Heart left ventricle (tissue), 16 donors: Measurements from ENCODE around the gene SP3. TPM values are rescaled to one million over a fixed set of nuclear protein-coding genes. Genes with fewer than 3 reads are reported as not detected.

Experiments used
- ATAC-seq, 4 donors: fragments of 200-7000 bp; cut with Tn5 transposase; one replicate each; pipeline ENCODE4 v1.9.1; 2020 to 2022; ENCODE audit warnings: moderate library complexity in 4 of 4, mild to moderate bottlenecking in 3 of 4, moderate number of reproducible peaks in 1 of 4
- DNase-seq, 5 donors: peaks; one replicate each; pipeline ENCODE4 v3.0.0-alpha.2; 2020
- H3K27ac ChIP-seq, 12 donors: fragments of 200-600 bp; sonication (generic) in 4 of 12; one replicate each; pipeline versions ENCODE4 v1.5.0 to v1.8.0; 2016 to 2022; ENCODE audit warnings: mild to moderate bottlenecking in 2 of 12
- H3K27me3 ChIP-seq, 9 donors: fragments of 200-600 bp; sonication (generic) in 2 of 9; one replicate each; pipeline versions ENCODE4 v1.5.1 to v1.8.0; 2016 to 2022; ENCODE audit warnings: mild to moderate bottlenecking in 3 of 9
- H3K36me3 ChIP-seq, 9 donors: fragments of 200-600 bp; sonication (generic) in 2 of 9; one replicate each; pipeline versions ENCODE4 v1.5.0 to v1.8.0; 2018 to 2022; ENCODE audit warnings: mild to moderate bottlenecking in 2 of 9
- H3K4me1 ChIP-seq, 12 donors: fragments of 200-600 bp; sonication (generic) in 4 of 12; one replicate each; pipeline versions ENCODE4 v1.5.0 to v1.8.0; 2016 to 2022; ENCODE audit warnings: mild to moderate bottlenecking in 3 of 12
- H3K4me3 ChIP-seq, 12 donors: fragments of 200-600 bp; sonication (generic) in 4 of 12; one replicate each; pipeline versions ENCODE4 v1.5.0 to v1.8.0; 2017 to 2022; ENCODE audit warnings: mild to moderate bottlenecking in 9 of 12, moderate library complexity in 4 of 12
- H3K9me3 ChIP-seq, 12 donors: fragments of 200-600 bp; sonication (generic) in 4 of 12; one replicate each; pipeline versions ENCODE4 v1.5.0 to v1.8.0; 2016 to 2022; ENCODE audit warnings: mild to moderate bottlenecking in 1 of 12
- POLR2A ChIP-seq, 2 donors: fragments of 450-650 bp; IDR thresholded peaks; one replicate each; pipeline ENCODE4 v1.6.1; 2017; ENCODE audit warnings: antibody characterized with exemption in 2 of 2, mild to moderate bottlenecking in 2 of 2, moderate library complexity in 2 of 2
- WGBS, 4 donors: extraction: QIAGEN DNeasy Blood & Tissue Kit in 2 of 4; methylation state at CpG; one replicate each; pipeline versions ENCODE4 v1.1.5 to v1.1.7; 2013 to 2018; 5-methylcytosine and 5-hydroxymethylcytosine counted together
- intact Hi-C, 10 donors: fragments of 100-400 bp; cut with DNase I; formaldehyde crosslinking; loops; one replicate each; pipeline versions ENCODE4 v1.11.1 to v1.14.2; 2022
- polyA plus RNA-seq, 2 donors: library from polyadenylated mRNA; stranded (reverse); fragments of 200-250 nt; gene quantifications; one replicate each; pipeline ENCODE4 v1.2.3, GENCODE V29; 2013
- total RNA-seq, 9 donors: library from RNA; depleted of rRNA in 2 of 9; stranded (reverse); fragments of >200 nt in 2 of 9; fragmentation: NEBNext Ultra II Directional in 3 of 9; extraction: Animal tissue kit (Norgen Biotek cat#: 25700) in 3 of 9; gene quantifications; one replicate each; pipeline versions ENCODE4 v1.1.0 to v1.2.4, GENCODE V29; 2016 to 2023
- TF ChIP-seq, protein P1 (sequence below), 12 donors: fragments of 200-600 bp; sonication (generic) in 4 of 12; IDR thresholded peaks; one replicate each; pipeline versions ENCODE4 v1.5.0 to v1.8.0; 2018 to 2022; ENCODE audit warnings: antibody characterized with exemption in 12 of 12, mild to moderate bottlenecking in 5 of 12
- donor health status: ischemic (EF 13 %, LVEDD 7.1; RV severe dilation, severe dysfunction).
- donor health status: healthy with polysubstance abuse.
- donor health status: DM: no; HTN: yes; CAD: no.
- donor health status: DM: no; HTN: no; CAD: no.
- donor health status: ischemic (EF 25% LVEDD 6.9; RV normal size, moderate dysfunction).
- donor health status: ischemic (EF 25% LVEDD 5.7; RV mildly dilated, moderate dysfunction).
- donor health status: healthy.
- donor health status: DM: yes; HTN: yes; CAD: no.
- donor health status: ischemic (EF 35%, LVEDD 5.7; RV mildly dilated, moderate dysfunction).
- donor health status: nonischemic (EF 11% LVEDD 7.7; RV severe dilation, severe dysfunction).
- donor health status: DM: yes; HTN: yes; CAD: no.
- donor health status: PGD.
- donor health status: ischemic (EF 29% LVEDD 5.4; RV normal size, mild dysfunction).
- donor health status: nonischemic (EF 23%, LVEDD 6.1; RV moderate dilation, normal function).

SP3 gene
- total and polyA plus RNA-seq, 11 donors: 6.9 to 61.5 (median 40.2) TPM

DNA sequence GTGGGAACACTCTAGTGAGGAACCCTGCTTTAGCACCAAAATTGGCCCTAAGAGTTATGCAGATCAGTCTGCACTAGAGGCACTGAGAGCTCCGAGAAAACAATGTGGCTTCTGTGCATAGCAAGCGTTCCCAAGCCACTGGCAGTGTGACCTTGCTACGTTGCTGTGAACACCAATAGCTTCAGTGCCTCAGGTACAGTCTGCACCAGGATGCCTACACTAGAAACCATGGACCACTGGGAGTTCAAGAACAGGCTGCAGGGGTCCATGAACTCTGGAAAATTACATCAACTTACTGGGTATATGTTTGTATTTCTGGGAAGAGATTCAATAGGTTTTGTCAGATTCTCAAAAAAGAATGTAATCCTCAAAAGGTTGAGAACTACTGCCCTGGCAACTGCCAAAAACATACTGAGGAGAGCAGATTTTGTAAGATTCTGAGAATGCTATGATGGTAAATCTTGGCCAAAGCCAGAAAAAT is 18.3 kb upstream of the SP3 start:
- Histone ChIP-seq H3K4me1 (peaks cover 0 to 72% (median 29%) of the 10 kb centered on the region in 12 donors), H3K36me3 (no peaks in the 10 kb centered on the region), H3K27ac (no peak overlapping the region), H3K9me3 (no peaks in the 10 kb centered on the region), H3K4me3 (no peak overlapping the region), H3K27me3 (no peaks in the 10 kb centered on the region)
- DNase-seq (no peak), ATAC-seq (no peak)
- intact Hi-C loops: no loop called here
- TF ChIP-seq POLR2A (IDR thresholded peaks at IDR 0.05): no peak
- TF ChIP-seq, protein P1, sequence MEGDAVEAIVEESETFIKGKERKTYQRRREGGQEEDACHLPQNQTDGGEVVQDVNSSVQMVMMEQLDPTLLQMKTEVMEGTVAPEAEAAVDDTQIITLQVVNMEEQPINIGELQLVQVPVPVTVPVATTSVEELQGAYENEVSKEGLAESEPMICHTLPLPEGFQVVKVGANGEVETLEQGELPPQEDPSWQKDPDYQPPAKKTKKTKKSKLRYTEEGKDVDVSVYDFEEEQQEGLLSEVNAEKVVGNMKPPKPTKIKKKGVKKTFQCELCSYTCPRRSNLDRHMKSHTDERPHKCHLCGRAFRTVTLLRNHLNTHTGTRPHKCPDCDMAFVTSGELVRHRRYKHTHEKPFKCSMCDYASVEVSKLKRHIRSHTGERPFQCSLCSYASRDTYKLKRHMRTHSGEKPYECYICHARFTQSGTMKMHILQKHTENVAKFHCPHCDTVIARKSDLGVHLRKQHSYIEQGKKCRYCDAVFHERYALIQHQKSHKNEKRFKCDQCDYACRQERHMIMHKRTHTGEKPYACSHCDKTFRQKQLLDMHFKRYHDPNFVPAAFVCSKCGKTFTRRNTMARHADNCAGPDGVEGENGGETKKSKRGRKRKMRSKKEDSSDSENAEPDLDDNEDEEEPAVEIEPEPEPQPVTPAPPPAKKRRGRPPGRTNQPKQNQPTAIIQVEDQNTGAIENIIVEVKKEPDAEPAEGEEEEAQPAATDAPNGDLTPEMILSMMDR (IDR thresholded peaks at IDR 0.05): no peak
- WGBS, 4 donors: 27 to 48% (median 35%) methylated on average over 2 to 3 of the region's 3 CpGs

DNA sequence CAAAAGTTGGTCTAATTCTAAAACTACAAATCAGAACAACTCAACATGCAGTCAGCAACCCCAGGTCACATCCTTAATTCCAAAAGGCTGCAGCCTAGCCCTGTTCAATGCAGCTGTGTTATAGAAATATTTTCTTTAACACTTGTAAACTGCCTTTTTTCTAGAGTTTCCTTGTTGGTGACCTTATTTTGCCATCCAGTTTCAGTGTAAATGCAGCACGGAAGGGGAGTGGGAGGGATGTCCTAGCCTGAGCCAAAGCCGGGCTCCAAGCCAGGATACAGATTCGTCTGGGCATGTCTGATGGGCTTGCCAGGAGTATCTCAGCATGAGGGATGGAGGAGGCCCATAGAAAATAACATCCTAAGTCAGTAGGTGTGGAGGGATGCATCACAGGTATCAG is 17.7 kb upstream of the SP3 start:
- Histone ChIP-seq H3K9me3 (no peaks in the 10 kb centered on the region), H3K27ac (peak overlapping the region in 1 of 12 donors; percentile 10), H3K27me3 (no peaks in the 10 kb centered on the region), H3K4me1 (peaks cover 0 to 68% (median 27%) of the 10 kb centered on the region in 12 donors), H3K4me3 (no peak overlapping the region), H3K36me3 (no peaks in the 10 kb centered on the region)
- TF ChIP-seq, protein P1 (IDR thresholded peaks at IDR 0.05): no peak
- TF ChIP-seq POLR2A (IDR thresholded peaks at IDR 0.05): no peak
- WGBS, 4 donors: 1 to 15% (median 9%) methylated on average over 3 of the region's 3 CpGs
- intact Hi-C loops: no loop called here
- DNase-seq: peak in 4 of 5 donors; percentile 36 to 61 (median 57)
- peak in 3 of 4 donors; percentile 61 to 75 (median 65) for ATAC-seq

DNA sequence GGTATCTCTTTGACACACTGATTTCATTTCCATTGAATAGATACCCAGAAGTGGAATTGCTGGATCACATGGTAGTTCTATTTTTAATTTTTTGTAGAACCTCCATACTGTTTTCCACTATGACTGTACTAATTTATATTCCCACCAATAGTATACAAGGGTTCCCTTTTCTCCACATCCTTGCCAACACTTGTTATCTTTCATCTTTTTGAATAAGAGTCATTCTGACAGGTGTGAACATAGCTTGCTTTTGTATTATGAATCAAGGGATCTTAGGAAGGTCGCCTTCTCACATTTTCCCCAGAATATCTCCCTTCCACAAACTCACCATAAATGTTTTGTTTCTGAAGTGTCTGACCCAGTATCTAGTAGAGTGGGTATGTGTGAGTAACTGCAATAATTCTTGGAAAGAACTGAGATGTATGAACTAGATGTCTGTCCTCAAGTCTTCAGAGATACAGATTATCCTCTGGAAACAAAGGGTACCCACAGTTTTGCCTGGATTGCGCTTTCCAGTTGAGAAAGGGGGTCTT is 17.1 kb upstream of the SP3 start:
- ATAC-seq: no peak
- Histone ChIP-seq H3K27ac (peak overlapping the region in 1 of 12 donors; percentile 10), H3K9me3 (no peaks in the 10 kb centered on the region), H3K27me3 (no peaks in the 10 kb centered on the region), H3K4me1 (peaks cover 0 to 61% (median 22%) of the 10 kb centered on the region in 12 donors), H3K4me3 (no peak overlapping the region), H3K36me3 (no peaks in the 10 kb centered on the region)
- no peak for TF ChIP-seq POLR2A (IDR thresholded peaks at IDR 0.05)
- TF ChIP-seq, protein P1 (IDR thresholded peaks at IDR 0.05): no peak
- DNase-seq: no peak
- intact Hi-C loops: no loop called here
- 91 to 94% (median 92%) methylated on average over 2 of the region's 2 CpGs for WGBS, 4 donors

DNA sequence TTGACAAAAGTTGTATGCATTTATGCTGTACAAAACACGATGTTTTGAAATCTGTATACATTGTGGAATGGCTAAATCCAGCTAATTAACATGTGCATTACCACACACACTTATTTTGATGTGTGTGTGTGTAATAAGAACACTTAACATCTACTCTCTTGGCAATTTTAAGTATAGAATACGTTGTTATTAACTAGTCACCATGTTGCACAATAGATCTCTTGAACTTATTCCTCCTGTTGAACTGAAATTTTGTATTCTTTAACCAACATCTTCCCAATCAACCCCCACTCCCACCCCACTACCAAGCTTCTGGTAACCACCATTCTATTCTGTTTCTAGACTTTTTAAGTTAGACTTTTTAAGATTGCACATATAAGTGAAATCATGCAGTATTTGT is 16.3 kb upstream of the SP3 start:
- intact Hi-C loops: no loop called here
- no peaks in the 10 kb centered on the region for H3K9me3 ChIP-seq
- H3K4me3 ChIP-seq: no peak overlapping the region
- no peak for DNase-seq
- H3K36me3 ChIP-seq: no peaks in the 10 kb centered on the region
- TF ChIP-seq, protein P1 (IDR thresholded peaks at IDR 0.05): no peak
- TF ChIP-seq POLR2A (IDR thresholded peaks at IDR 0.05): no peak
- H3K27ac ChIP-seq: no peak overlapping the region
- no peak for ATAC-seq
- 93 to 98% (median 97%) methylated on average over 2 of the region's 2 CpGs for WGBS, 4 donors
- H3K27me3 ChIP-seq: no peaks in the 10 kb centered on the region
- H3K4me1 ChIP-seq: peaks cover 0 to 54% (median 20%) of the 10 kb centered on the region in 12 donors
